Astrocyte of the spinal cord (primary cell): Measurements from ENCODE around the gene HNF4A.

Experiments used
- DNase-seq: peaks from one replicate; pipeline ENCODE4 v3.0.0; 2011; ENCODE audit warnings: low read depth, low spot score
- H3K4me3 ChIP-seq: 2 replicates; pipeline ENCODE4 v1.5.1; 2011; ENCODE audit warnings: low read depth, mild to moderate bottlenecking, low read length, moderate library complexity
- CTCF ChIP-seq: IDR thresholded peaks from 2 replicates; pipeline ENCODE4 v1.5.1; 2012; ENCODE audit warnings: low read depth, mild to moderate bottlenecking, low read length, inconsistent platforms
- in situ Hi-C: cut with HindIII; loops from 2 replicates; pipeline ENCODE4 v1.10.0; 2017; ENCODE audit warnings: low sequenced_read_pairs

HNF4A gene

GRCh38 chr20:44404204-44405181 lies 49.0 kb downstream of the HNF4A start:
- DNase-seq: no peak
- no peak for TF ChIP-seq CTCF
- in situ Hi-C loops: no loop called here
- no peak overlapping the region for H3K4me3 ChIP-seq

DNA sequence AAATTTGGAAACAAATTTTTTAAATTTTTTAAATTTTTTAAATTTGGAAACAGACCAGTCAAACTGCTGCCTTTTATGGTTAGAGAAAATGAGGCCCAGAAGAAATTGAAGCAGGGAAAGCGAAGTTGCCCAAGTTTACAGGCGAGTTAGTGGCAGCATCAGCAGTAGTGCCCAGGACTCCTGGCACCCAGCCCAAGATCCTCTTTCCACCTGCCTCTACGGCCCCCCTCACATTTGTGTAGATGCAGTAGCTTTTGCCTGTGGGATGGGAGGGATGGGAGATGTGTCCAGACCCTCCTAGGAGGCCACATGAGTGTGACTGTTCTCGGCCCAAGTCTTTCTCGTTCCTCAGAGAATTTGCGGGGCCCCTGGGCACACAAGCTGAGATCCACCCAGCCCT lies 49.8 kb downstream of the HNF4A start:
- in situ Hi-C loops: no loop called here
- no peak for DNase-seq
- TF ChIP-seq CTCF: no peak
- no peak overlapping the region for H3K4me3 ChIP-seq

DNA sequence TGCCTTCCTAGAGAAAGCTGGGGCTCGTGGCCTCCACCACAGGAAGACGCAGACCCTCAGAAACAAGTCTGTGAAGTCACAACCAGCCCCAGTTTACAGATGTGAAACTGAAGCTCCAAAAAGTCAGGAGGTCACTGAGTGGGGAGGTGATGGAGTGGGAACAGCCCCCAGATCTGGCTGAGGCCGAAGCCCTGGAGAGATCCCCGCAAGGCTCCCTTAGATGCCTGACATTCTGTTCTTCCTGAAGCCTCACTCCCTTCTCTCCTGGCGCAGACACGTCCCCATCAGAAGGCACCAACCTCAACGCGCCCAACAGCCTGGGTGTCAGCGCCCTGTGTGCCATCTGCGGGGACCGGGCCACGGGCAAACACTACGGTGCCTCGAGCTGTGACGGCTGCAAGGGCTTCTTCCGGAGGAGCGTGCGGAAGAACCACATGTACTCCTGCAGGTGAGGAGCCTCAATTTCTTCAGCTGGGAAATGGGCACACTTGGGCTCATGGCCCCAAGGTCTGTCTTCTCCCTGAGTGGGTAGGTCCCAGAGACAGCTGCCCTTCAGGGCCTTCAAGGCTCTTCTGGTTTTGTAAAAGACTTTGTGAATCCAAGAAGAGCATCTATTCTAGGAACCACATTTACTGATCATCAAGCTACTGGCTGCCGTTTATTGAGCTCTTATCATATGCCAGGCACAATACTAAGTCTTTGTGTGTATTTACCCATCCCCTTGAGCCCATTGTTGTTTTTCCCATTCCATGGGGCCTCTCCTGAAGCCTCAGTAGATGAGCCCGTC lies 50.5 kb downstream of the HNF4A start:
- no peak for DNase-seq
- no peak overlapping the region for H3K4me3 ChIP-seq
- in situ Hi-C loops: no loop called here
- TF ChIP-seq CTCF: no peak

DNA sequence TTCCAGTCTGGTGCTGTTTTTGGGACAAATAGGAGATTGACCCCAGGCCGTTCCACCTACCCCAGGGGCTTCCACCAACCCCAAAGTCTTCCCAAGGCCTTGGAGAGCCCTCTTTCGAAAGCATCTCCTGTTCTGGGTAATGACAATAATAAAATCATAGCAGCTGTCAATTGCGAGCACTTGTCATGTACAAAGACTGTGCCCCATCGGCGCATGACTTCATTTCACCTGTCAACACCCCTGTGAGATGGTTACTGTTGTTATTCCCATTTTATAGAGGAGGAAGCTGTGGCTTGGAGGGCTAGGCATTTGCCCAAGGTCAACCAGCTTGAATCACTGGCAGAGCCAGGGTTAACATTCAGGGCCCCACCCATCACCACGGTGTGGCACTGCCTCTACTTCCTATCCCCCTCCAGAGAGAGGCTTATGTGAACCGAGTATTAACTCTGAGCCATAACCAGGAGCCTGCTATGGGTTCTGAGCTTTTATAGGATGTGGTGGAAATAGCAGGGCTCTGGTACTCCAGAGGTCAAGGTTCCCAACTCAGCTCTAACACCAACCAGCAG lies 51.2 kb downstream of the HNF4A start:
- in situ Hi-C loops: no loop called here
- no peak overlapping the region for H3K4me3 ChIP-seq
- no peak for DNase-seq
- no peak for TF ChIP-seq CTCF

- DNase-seq: peak; percentile 59
These were observed 52.1 kb downstream of the HNF4A start for GRCh38 chr20:44407402-44408184.

More at GRCh38 chr20:44407402-44408184, 52.1 kb downstream of the HNF4A start:
- no peak for TF ChIP-seq CTCF
- H3K4me3 ChIP-seq: no peak overlapping the region
- in situ Hi-C loops: no loop called here
